ENCODE results near the gene NKX2-3.
A peak's percentile ranks its signal among the peaks of the same experiment; 100 is the strongest.

NKX2-3 gene

DNA sequence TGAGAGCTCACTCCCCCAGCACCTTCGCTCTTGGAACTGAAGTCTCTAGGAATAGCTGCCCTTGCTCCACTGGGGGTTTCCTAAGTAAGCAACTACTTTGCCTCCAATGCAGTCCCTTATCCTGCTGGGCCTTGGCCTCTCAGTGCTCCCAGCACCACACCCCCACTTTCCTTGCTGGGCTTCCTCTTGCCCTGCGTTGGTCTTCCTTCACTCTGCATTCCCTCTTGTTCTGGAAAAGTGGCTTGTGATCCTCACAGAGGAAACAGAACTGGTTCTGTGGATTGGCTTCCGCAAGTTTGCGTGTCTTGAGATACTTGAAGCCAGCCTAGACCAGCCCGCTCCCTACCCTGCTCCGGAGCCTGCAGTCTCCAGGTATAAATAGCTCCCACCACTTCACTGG, 6.4 kb downstream of the NKX2-3 start:
- no peak for DNase-seq (ENCODE audit: low spot score)

DNA sequence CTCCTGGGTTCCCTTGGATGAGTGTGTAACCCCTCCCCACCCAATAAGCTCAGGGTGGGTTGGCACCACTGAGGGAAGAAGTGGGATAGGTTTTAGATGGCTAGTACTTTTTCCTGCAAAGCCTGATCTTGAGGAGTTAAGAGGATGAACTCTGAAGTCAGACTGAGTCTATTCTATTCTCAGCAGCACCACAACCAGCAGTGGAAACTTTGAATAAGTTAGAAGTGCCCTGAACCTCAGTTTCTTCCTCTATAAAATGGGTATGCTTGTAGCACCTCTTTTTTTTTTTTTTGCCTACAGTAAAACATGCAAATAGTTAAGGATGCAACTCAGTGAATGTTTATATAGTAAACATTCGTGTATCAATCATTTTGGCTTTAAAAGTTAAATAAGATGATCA, 7.1 kb downstream of the NKX2-3 start:
- DNase-seq (ENCODE audit: low spot score), result no peak

GRCh38 chr10:99540306-99540656, 7.5 kb downstream of the NKX2-3 start:
- no peak for DNase-seq (ENCODE audit: low spot score)

DNA sequence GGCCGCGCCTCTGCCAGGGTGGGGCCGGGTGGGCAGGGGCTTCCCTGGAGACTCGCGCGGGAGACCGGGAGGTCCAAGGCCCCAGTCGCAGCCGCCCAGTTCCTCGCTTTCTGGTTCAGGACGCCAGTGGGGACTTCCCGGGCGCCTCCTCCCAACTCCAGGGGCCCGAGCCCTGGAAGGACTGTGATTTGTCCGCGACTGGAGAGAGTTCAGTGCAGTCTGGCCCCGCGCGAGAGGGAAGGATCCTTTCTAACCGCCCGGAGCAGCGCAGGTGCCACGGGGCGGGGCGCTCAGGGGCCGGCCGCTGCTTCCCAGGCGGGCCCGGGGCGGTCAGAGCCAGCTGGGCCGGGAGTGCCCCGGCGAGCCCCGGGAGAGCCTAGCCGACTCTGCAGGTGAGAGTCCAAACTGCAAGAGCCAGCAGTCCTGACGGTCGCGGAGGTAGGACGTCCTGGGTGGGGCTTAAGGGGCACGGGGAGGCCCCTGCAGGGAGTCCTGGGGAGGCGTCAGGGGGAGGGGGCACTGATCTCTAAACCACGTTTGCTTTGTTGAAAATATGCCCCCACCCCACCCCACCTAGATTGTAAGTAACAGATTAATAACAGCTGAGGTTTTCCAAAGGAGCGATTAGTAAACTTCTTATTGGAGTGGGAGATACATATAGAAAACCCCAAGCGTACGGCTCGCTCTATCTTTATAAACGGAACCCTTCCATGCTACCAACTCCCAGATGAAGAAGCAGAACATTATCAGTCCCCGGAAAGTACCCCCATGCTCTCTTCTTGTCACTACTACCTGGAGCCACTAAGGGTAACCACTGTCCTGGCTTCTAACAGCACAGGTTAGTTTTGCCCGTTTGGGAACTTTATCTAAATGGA, 8.2 kb downstream of the NKX2-3 start:
- peak; percentile 60 for DNase-seq (ENCODE audit: low spot score)

DNA sequence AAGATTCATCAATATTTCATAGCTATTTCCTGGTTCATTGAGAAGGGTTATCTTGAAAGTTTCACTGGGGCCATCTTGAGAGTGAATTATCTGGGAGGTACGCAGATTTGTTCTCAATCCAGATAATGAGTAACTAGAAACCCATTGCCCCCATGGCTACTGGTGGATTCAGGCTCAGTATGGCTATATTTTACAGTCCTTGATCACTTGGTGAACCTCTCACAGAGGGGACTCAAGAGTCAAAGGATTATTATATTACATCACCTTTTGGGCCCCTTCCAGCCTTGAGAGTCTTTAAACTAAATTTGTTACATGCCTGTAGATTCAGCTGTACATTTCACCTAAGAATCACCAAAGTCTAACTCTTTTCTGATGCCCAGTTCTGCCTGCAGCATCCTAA, 11.6 kb downstream of the NKX2-3 start:
- no peak for DNase-seq (ENCODE audit: low spot score)

GRCh38 chr10:99548041-99548530, 15.3 kb downstream of the NKX2-3 start:
- no peak for DNase-seq (ENCODE audit: low spot score)

DNA sequence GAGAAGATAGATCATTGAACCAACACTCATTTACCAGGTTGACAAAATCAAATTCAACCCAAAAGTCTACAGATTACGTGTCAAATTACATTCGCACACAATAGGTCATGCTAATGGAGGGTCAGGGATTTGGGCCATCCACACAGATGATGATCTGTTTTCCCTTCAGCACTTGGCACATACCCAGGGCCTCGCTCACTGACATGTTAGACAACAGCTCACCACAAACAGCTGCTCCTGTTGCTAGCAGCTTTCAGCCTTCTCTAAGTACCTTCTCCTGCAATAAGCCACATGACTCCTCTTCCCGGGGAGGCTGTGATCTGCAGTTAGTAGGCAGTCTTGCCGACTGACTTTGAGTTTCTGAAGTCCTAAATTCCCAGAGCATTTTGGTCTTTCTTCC, 18.4 kb downstream of the NKX2-3 start:
- DNase-seq (ENCODE audit: low spot score), result no peak

DNA sequence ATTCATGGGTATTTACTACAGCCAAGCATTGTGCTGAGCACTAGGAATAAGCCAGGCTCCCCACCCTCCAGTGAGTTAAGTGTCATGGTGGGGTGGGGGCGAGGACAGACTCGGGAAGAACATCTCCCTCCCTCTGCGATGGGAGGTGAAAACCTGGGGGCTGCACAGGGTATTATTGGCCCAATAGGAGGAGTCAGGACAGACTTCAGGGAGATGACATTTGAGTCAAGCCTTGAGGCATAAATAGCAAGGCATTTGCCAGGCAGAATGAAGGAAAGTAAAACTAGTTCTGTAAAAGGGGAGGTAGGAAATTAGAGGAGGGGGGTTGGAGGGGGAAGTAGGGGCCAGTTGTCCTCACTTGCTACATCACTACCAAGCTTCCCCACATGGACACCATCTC, 18.9 kb downstream of the NKX2-3 start:
- DNase-seq (ENCODE audit: low spot score), result no peak

- no peak for DNase-seq (ENCODE audit: low spot score)
Measured at GRCh38 chr10:99555371-99555770, 22.6 kb downstream of the NKX2-3 start.

- no peak for DNase-seq (ENCODE audit: low spot score)
Measured at GRCh38 chr10:99555825-99556523, 23.2 kb downstream of the NKX2-3 start.

DNA sequence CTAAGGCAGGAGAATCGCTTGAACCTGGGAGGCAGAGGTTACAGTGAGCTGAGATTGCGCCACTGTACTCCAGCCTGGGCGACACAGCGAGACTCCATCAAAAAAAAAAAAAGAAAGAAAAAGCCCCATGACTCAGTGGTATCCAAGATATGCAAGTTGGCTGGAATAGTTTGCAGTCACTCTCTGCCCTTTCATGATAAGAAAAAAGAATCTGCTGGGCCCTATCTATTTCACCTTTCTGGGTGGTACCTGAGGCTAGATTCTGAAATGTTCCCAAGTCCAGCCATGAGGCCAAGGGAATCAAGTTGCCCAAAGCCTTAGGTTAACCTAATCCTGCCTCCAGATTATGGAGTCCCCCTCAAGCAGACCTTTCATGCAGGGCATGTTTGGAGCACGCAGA, 24.3 kb downstream of the NKX2-3 start:
- DNase-seq (ENCODE audit: low spot score), result no peak

GRCh38 chr10:99558708-99559107, 26.0 kb downstream of the NKX2-3 start:
- DNase-seq (ENCODE audit: low spot score), result no peak

- DNase-seq (ENCODE audit: low spot score), result peak; percentile 55
Measured at GRCh38 chr10:99560277-99561126, 27.8 kb downstream of the NKX2-3 start.

DNA sequence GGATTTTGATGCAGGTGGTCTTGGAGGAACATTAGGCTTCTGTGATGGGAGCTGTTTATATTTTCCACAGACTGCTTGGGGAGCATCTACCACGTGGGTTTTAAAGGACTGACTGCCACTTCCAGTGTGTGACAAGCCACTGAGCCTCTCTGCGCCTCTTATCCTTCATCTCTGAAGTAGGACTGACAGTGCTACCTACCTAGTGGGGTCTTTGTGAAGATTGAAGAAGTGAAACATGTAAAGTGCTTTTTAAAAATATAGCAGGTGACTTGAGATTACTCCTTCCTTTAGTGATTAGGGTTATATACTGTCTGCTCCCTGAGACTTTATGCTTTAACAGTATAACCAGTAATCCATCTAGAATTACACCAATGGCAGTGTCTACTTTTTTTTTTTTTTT, 29.9 kb downstream of the NKX2-3 start:
- no peak for DNase-seq (ENCODE audit: low spot score)

GRCh38 chr10:99564361-99564760, 31.6 kb downstream of the NKX2-3 start:
- no peak for DNase-seq (ENCODE audit: low spot score)

DNA sequence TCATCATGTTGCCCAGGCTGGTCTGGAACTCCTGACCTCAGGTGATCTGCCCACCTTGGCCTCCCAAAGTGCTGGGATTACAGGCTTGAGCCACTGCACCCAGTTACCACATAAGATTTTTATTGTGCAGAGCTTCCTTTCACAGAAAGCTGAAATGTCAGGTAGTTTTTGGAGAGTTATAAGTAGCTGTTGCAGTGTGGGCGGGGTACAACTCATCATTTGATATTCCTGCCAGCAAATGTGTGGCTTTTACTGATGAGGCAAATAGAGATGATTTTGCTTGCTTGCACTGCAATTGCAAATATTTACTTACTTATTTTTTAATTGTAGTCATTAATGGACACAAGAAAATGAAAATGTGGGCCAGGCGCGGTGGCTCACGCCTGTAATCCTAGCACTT, 32.4 kb downstream of the NKX2-3 start:
- no peak for DNase-seq (ENCODE audit: low spot score)

GRCh38 chr10:99569253-99569939, 36.7 kb downstream of the NKX2-3 start:
- DNase-seq (ENCODE audit: low spot score), result no peak

DNA sequence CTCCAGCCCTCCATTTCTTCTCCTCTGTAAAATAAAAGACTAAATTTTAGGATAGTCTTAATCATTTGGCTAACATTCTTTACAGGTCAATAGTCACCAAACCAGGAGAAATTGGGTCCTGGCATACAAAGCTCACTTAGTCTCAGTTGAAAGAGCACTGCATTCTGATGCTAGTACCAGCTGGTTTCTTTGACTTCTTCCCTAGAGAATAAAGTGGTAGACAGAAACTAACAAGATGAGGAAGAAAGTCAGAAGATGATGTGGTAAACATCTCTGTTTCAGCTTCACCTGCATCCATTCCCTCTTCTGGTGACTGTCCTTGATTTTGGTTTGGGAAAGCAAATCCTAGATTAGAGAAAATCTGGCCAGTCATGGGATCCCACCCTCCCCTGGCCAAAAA, 37.2 kb downstream of the NKX2-3 start:
- DNase-seq (ENCODE audit: low spot score), result no peak

GRCh38 chr10:99571816-99572215, 39.1 kb downstream of the NKX2-3 start:
- DNase-seq (ENCODE audit: low spot score), result no peak

- no peak for DNase-seq (ENCODE audit: low spot score)
Measured at GRCh38 chr10:99573790-99574189, 41.0 kb downstream of the NKX2-3 start.

GRCh38 chr10:99579971-99580370, 47.2 kb downstream of the NKX2-3 start:
- DNase-seq (ENCODE audit: low spot score), result no peak

- DNase-seq (ENCODE audit: low spot score), result no peak
Measured at GRCh38 chr10:99582255-99582770, 49.6 kb downstream of the NKX2-3 start.
